HepG2 (cell line): ENCODE results near the gene ABCB9. TPM values are rescaled to one million over a fixed set of nuclear protein-coding genes. Genes with fewer than 3 reads are reported as not detected.
A peak's percentile ranks its signal among the peaks of the same experiment; 100 is the strongest.

Experiments used
- ASH2L ChIP-seq: fragments of 300-600, 200-600 bp; sonication (generic); IDR thresholded peaks from 2 replicates; pipeline ENCODE4 v1.7.0; 2017; ENCODE audit warnings: low read depth, mild to moderate bottlenecking, moderate library complexity, mixed read lengths, low read length; ENCODE audit not compliant: insufficient read length
- ERF ChIP-seq: IDR thresholded peaks from 2 replicates; pipeline ENCODE4 v1.6.1; 2018; ENCODE audit warnings: missing biosample characterization, missing genetic modification reagents
- HNF4A ChIP-seq: sonication (generic); formaldehyde crosslinking; IDR thresholded peaks from 2 replicates; pipeline ENCODE4 v1.4.0; 2020; ENCODE audit warnings: missing genetic modification reagents
- MAFG ChIP-seq: sonication (generic); formaldehyde crosslinking; IDR thresholded peaks from 2 replicates; pipeline ENCODE4 v1.5.1; 2020; ENCODE audit warnings: mild to moderate bottlenecking, missing genetic modification reagents
- MED1 ChIP-seq: sonication (generic); formaldehyde crosslinking; IDR thresholded peaks from 2 replicates; pipeline ENCODE4 v1.4.0; 2020; ENCODE audit warnings: missing genetic modification reagents
- MYC ChIP-seq: sonication (generic); formaldehyde crosslinking; IDR thresholded peaks from 2 replicates; pipeline ENCODE4 v1.9.0; 2021; ENCODE audit warnings: missing genetic modification reagents, borderline replicate concordance
- SNAPC2 ChIP-seq: sonication (generic); formaldehyde crosslinking; IDR thresholded peaks from 2 replicates; pipeline ENCODE4 v1.8.1; 2022; ENCODE audit warnings: mild to moderate bottlenecking, missing genetic modification reagents
- SOX13 ChIP-seq, 3 experiments: fragments of 450-650 bp in 1 of 3; sonication (generic) in 1 of 3; formaldehyde crosslinking in 1 of 3; IDR thresholded peaks in 2 of 3; conservative IDR thresholded peaks in 1 of 3; 2 replicates each; pipeline versions ENCODE4 v1.5.0 to v1.6.1; 2016 to 2020; ENCODE audit warnings: antibody characterized with exemption in 1 of 3, mild to moderate bottlenecking in 1 of 3, missing compliant biosample characterization in 1 of 3, missing genetic modification reagents in 1 of 3, moderate library complexity in 1 of 3
- TARDBP ChIP-seq: sonication (generic); formaldehyde crosslinking; IDR thresholded peaks from 2 replicates; pipeline ENCODE4 v1.8.0; 2022; ENCODE audit warnings: mild to moderate bottlenecking, missing genetic modification reagents
- ZBTB20 ChIP-seq: sonication (generic); formaldehyde crosslinking; IDR thresholded peaks from 2 replicates; pipeline ENCODE4 v1.8.1; 2023; ENCODE audit warnings: missing genetic modification reagents, low read depth, mild to moderate bottlenecking, borderline replicate concordance
- ZKSCAN1 ChIP-seq: fragments of 150-350 bp; IDR thresholded peaks from 2 replicates; pipeline ENCODE4 v1.6.1; 2014; ENCODE audit warnings: low read length
- ZMYM3 ChIP-seq: sonication (generic); formaldehyde crosslinking; IDR thresholded peaks from 2 replicates; pipeline ENCODE4 v1.5.1; 2020; ENCODE audit warnings: mild to moderate bottlenecking, missing genetic modification reagents
- ZNF296 ChIP-seq: sonication (generic); formaldehyde crosslinking; conservative IDR thresholded peaks from 2 replicates; pipeline ENCODE4 v1.5.0; 2020; ENCODE audit warnings: mild to moderate bottlenecking, missing genetic modification reagents
- ZNF563 ChIP-seq: sonication (generic); formaldehyde crosslinking; IDR thresholded peaks from 2 replicates; pipeline ENCODE4 v1.8.0; 2022; ENCODE audit warnings: mild to moderate bottlenecking, moderate library complexity, missing genetic modification reagents
- ZNF766 ChIP-seq: sonication (generic); formaldehyde crosslinking; IDR thresholded peaks from 2 replicates; pipeline ENCODE4 v1.5.0; 2020; ENCODE audit warnings: missing genetic modification reagents, borderline replicate concordance
- ZNF781 ChIP-seq: sonication (generic); formaldehyde crosslinking; IDR thresholded peaks from 2 replicates; pipeline ENCODE4 v1.5.1; 2020; ENCODE audit warnings: borderline replicate concordance, mild to moderate bottlenecking, missing genetic modification reagents; ENCODE audit errors: not compliant biosample characterization
- ZNF788 ChIP-seq: sonication (generic); formaldehyde crosslinking; IDR thresholded peaks from 2 replicates; pipeline ENCODE4 v1.5.0; 2020; ENCODE audit warnings: mild to moderate bottlenecking, missing genetic modification reagents, borderline replicate concordance
- polyA plus RNA-seq, 8 experiments: library from polyadenylated mRNA; depleted of rRNA in 3 of 8; stranded (reverse) in 7 of 8; unstranded in 1 of 8; fragments of >200 nt; fragmentation: Illumina TruSeq in 4 of 8; extraction: Trizol in 4 of 8; gene quantifications; 2 replicates each; pipeline versions ENCODE4 v1.2.1 to v1.2.3, GENCODE V29; 2011 to 2016; ENCODE audit warnings: low read depth in 4 of 8, missing spikeins in 1 of 8, mixed read lengths in 1 of 8; ENCODE audit not compliant: insufficient read depth in 1 of 8
- total RNA-seq, 5 experiments: library from RNA; depleted of rRNA; stranded (reverse); fragments of >200 nt; fragmentation: Illumina TruSeq; extraction: Trizol; gene quantifications; 2 replicates each; pipeline ENCODE4 v1.2.3, GENCODE V29; 2016; ENCODE audit warnings: low read depth in 1 of 5
- TF ChIP-seq, protein P1 (sequence below): sonication (generic); formaldehyde crosslinking; IDR thresholded peaks from 2 replicates; pipeline ENCODE4 v1.5.1; 2020; ENCODE audit warnings: mild to moderate bottlenecking, missing genetic modification reagents, moderate library complexity
- TF ChIP-seq, protein P2 (sequence below): sonication (generic); formaldehyde crosslinking; IDR thresholded peaks from 2 replicates; pipeline ENCODE4 v1.4.0; 2020; ENCODE audit warnings: mild to moderate bottlenecking, missing genetic modification reagents
- TF ChIP-seq, protein P3 (sequence below): sonication (generic); formaldehyde crosslinking; IDR thresholded peaks from 2 replicates; pipeline ENCODE4 v1.4.0; 2020; ENCODE audit warnings: missing genetic modification reagents

ABCB9 gene
- total and polyA plus RNA-seq, 2 of the 13 experiments (the other 11 are each of a cell fraction or from before 2014, with no cell fraction given), result 5.1 to 6.0 TPM

DNA sequence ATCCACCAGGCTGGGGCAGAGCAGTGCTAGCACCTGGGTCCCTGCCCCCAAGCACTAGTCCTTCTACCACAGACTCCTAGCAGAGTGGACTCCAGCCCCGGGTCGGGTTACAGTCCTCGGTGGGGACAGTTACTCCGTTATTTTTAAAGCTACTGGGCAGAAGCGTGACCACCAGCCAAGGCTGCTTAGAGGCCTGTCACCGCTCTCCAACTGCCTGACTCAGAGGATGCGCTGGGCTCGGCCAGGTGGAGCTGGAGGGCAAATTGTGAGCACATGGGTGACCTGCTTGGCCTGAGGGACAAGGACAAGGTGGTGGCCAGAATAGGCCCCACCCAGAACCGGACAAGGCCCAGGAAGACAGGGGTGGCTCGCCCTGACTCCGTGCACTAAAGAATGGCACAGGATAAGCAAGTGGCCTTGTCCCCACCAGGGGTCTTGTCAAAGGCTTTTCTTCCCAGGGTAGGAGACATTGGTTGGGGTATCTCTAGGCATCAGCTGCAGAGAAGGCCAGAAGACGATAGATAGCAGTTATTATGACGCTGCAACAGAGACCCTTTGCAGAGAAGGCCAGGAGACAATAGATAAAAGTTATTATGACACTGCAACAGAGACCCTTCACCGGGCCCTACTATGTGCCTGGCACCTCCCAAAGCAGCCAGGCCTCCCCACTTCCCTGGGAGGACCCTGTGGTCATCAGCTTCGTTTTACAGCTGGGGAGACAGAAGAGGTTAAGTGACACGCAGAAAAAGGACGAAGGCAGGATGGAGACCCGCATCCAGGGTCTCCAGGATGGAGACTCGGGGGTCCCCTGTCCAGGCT lies 1.6 kb downstream of the ABCB9 start (continued):
- TF ChIP-seq MYC (CRISPR knock-in tag), result peak; percentile 71
- TF ChIP-seq ZMYM3 (CRISPR knock-in tag), result peak; percentile 28; the same call in 1 of the 2 replicates
- TF ChIP-seq SOX13 (IDR thresholded peaks at IDR 0.05), result no peak
- 0 out of 4 replicates have a peak, but pooled peaks of 1 of the 2 experiments have one; percentile 14 for TF ChIP-seq SOX13 (CRISPR knock-in tag; conservative IDR thresholded peaks at IDR 0.05 in 1 of 2, IDR thresholded peaks at IDR 0.05 in 1 of 2)
- TF ChIP-seq ASH2L, result peak; percentile 31
- TF ChIP-seq, protein P1, sequence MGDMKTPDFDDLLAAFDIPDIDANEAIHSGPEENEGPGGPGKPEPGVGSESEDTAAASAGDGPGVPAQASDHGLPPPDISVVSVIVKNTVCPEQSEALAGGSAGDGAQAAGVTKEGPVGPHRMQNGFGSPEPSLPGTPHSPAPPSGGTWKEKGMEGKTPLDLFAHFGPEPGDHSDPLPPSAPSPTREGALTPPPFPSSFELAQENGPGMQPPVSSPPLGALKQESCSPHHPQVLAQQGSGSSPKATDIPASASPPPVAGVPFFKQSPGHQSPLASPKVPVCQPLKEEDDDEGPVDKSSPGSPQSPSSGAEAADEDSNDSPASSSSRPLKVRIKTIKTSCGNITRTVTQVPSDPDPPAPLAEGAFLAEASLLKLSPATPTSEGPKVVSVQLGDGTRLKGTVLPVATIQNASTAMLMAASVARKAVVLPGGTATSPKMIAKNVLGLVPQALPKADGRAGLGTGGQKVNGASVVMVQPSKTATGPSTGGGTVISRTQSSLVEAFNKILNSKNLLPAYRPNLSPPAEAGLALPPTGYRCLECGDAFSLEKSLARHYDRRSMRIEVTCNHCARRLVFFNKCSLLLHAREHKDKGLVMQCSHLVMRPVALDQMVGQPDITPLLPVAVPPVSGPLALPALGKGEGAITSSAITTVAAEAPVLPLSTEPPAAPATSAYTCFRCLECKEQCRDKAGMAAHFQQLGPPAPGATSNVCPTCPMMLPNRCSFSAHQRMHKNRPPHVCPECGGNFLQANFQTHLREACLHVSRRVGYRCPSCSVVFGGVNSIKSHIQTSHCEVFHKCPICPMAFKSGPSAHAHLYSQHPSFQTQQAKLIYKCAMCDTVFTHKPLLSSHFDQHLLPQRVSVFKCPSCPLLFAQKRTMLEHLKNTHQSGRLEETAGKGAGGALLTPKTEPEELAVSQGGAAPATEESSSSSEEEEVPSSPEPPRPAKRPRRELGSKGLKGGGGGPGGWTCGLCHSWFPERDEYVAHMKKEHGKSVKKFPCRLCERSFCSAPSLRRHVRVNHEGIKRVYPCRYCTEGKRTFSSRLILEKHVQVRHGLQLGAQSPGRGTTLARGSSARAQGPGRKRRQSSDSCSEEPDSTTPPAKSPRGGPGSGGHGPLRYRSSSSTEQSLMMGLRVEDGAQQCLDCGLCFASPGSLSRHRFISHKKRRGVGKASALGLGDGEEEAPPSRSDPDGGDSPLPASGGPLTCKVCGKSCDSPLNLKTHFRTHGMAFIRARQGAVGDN (CRISPR knock-in tag), result peak; percentile 71
- no peak for TF ChIP-seq MAFG (CRISPR knock-in tag)
- TF ChIP-seq, protein P2, sequence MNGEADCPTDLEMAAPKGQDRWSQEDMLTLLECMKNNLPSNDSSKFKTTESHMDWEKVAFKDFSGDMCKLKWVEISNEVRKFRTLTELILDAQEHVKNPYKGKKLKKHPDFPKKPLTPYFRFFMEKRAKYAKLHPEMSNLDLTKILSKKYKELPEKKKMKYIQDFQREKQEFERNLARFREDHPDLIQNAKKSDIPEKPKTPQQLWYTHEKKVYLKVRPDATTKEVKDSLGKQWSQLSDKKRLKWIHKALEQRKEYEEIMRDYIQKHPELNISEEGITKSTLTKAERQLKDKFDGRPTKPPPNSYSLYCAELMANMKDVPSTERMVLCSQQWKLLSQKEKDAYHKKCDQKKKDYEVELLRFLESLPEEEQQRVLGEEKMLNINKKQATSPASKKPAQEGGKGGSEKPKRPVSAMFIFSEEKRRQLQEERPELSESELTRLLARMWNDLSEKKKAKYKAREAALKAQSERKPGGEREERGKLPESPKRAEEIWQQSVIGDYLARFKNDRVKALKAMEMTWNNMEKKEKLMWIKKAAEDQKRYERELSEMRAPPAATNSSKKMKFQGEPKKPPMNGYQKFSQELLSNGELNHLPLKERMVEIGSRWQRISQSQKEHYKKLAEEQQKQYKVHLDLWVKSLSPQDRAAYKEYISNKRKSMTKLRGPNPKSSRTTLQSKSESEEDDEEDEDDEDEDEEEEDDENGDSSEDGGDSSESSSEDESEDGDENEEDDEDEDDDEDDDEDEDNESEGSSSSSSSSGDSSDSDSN (CRISPR knock-in tag), result peak; percentile 55; the same call in 1 of the 2 replicates
- TF ChIP-seq ZNF781, result no peak
- no peak for TF ChIP-seq ZKSCAN1
- no peak for TF ChIP-seq ZBTB20 (CRISPR knock-in tag)
- peak; percentile 36; the same call in 1 of the 2 replicates for TF ChIP-seq ERF (CRISPR knock-in tag)
- no peak for TF ChIP-seq SNAPC2 (CRISPR knock-in tag)
- no peak for TF ChIP-seq ZNF766
- TF ChIP-seq ZNF563 (CRISPR knock-in tag), result no peak
- peak; percentile 68 for TF ChIP-seq HNF4A (CRISPR knock-in tag)
- TF ChIP-seq, protein P3, sequence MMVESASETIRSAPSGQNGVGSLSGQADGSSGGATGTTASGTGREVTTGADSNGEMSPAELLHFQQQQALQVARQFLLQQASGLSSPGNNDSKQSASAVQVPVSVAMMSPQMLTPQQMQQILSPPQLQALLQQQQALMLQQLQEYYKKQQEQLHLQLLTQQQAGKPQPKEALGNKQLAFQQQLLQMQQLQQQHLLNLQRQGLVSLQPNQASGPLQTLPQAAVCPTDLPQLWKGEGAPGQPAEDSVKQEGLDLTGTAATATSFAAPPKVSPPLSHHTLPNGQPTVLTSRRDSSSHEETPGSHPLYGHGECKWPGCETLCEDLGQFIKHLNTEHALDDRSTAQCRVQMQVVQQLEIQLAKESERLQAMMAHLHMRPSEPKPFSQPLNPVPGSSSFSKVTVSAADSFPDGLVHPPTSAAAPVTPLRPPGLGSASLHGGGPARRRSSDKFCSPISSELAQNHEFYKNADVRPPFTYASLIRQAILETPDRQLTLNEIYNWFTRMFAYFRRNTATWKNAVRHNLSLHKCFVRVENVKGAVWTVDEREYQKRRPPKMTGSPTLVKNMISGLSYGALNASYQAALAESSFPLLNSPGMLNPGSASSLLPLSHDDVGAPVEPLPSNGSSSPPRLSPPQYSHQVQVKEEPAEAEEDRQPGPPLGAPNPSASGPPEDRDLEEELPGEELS (CRISPR knock-in tag), result 0 out of 2 replicates have a peak, but pooled peaks have one; percentile 10
- peak; percentile 55; the same call in 1 of the 2 replicates for TF ChIP-seq ZNF296 (CRISPR knock-in tag)
- TF ChIP-seq ZNF788 (CRISPR knock-in tag), result 0 out of 2 replicates have a peak, but pooled peaks have one; percentile 18
- peak; percentile 29; the same call in 1 of the 2 replicates for TF ChIP-seq MED1 (CRISPR knock-in tag)
- no peak for TF ChIP-seq TARDBP (CRISPR knock-in tag)
